Measurements from ENCODE around the gene PFDN4. TPM values are rescaled to one million over a fixed set of nuclear protein-coding genes. Genes with fewer than 3 reads are reported as not detected.

PFDN4 gene
- total RNA-seq, 6 experiments from 2014 or later: 31.6 to 37.1 (median 35.1) TPM

DNA sequence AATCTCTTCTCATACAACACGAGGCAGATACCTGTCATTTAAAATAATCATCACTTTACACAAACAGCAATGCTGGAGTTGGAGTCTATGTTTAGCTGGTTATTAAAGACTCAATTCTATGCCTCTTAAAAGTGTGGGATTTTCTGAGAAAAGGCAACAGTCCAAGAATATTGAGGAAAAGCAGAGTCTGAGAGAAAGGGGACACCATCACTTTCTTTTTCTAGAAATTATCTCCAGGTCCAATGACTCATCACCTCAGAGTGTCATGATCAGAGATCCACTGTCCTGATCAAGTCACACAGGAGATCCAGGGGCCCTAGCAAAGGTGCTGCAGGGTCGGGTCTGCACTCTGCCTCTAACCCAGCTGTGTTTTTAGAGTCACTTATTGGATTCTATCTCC, 42.1 kb upstream of the PFDN4 start:
- Mint-ChIP-seq H3K27me3 (ENCODE audit: insufficient read depth) (peaks cover 6% of the 10 kb centered on the region; the same call in 1 of the 2 replicates), H3K4me1 (ENCODE audit: low read depth) (peaks cover 24% of the 10 kb centered on the region), H3K36me3 (ENCODE audit: low read depth) (no peaks in the 10 kb centered on the region)

GRCh38 chr20:54166987-54167662, 40.8 kb upstream of the PFDN4 start:
- H3K4me3 Mint-ChIP-seq: no peak overlapping the region
- H3K36me3 Mint-ChIP-seq (ENCODE audit: low read depth): no peaks in the 10 kb centered on the region
- H3K9me3 Mint-ChIP-seq: no peaks in the 10 kb centered on the region
- TF ChIP-seq CTCF (IDR thresholded peaks at IDR 0.05): no peak
- peaks cover 11% of the 10 kb centered on the region for H3K27me3 Mint-ChIP-seq (ENCODE audit: insufficient read depth)
- no peak overlapping the region for H3K27ac Mint-ChIP-seq
- H3K4me1 Mint-ChIP-seq (ENCODE audit: low read depth): peaks cover 24% of the 10 kb centered on the region
- no peak for DNase-seq

More for the DNA sequence above, 42.1 kb upstream of the PFDN4 start:
- no peak for TF ChIP-seq CTCF (IDR thresholded peaks at IDR 0.05)
- no peak overlapping the region for H3K27ac Mint-ChIP-seq
- no peaks in the 10 kb centered on the region for H3K9me3 Mint-ChIP-seq
- H3K4me3 Mint-ChIP-seq: no peak overlapping the region
- no peak for DNase-seq

DNA sequence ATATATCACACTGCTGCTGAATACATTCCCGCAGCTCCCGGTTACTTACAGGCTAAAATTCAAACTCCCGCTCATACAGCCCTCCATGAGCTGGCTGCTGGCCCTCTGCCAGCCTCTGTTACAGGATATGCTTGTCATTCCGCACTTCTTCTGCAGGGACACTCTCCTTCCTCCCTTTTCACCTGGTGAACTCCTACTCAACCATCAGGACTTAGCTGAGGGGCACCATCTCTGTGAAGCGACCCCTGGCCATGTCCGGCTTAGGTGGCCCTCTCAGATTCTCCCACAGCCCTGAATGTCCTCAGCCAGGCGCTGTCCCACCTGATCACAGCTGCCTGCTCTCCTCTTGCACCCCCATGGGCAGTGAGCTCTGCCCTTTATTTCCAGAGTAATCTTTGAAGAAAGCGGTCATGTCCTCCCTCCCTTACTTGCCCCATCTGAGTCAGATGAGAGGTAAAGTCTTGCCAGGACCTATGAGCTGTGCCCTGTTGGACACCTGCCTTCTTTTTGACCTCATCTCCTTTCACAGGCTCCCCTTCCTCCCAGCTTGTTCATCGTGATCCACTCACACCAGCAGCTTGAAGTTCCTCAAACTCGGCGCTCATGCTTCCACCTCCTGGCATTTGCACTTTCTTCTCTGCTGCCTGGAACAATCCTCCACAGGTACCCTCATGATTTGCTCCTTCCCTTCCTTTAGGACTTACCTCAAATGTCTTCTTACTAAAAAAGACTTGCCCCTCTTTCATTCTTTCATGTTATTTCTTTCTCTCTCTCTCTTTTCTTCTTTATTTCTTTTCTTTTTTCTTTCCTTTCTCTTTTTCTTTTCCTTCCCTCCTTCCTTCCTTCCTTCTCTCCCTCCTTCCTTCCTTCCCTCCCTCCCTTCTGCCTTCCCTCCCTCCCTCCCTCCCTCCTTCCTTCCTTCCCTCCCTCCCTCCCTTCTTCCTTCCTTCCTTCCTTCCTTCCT, 39.7 kb upstream of the PFDN4 start:
- Mint-ChIP-seq H3K36me3 (ENCODE audit: low read depth) (no peaks in the 10 kb centered on the region), H3K9me3 (no peaks in the 10 kb centered on the region), H3K4me1 (ENCODE audit: low read depth) (peaks cover 24% of the 10 kb centered on the region), H3K27ac (no peak overlapping the region), H3K27me3 (ENCODE audit: insufficient read depth) (peaks cover 15% of the 10 kb centered on the region), H3K4me3 (no peak overlapping the region)
- DNase-seq: no peak
- TF ChIP-seq CTCF (IDR thresholded peaks at IDR 0.05): no peak

- TF ChIP-seq CTCF (IDR thresholded peaks at IDR 0.05): no peak
- Mint-ChIP-seq H3K27me3 (ENCODE audit: insufficient read depth) (peaks cover 21% of the 10 kb centered on the region), H3K27ac (no peak overlapping the region)
Measured at GRCh38 chr20:54168961-54169862, 38.7 kb upstream of the PFDN4 start.

DNA sequence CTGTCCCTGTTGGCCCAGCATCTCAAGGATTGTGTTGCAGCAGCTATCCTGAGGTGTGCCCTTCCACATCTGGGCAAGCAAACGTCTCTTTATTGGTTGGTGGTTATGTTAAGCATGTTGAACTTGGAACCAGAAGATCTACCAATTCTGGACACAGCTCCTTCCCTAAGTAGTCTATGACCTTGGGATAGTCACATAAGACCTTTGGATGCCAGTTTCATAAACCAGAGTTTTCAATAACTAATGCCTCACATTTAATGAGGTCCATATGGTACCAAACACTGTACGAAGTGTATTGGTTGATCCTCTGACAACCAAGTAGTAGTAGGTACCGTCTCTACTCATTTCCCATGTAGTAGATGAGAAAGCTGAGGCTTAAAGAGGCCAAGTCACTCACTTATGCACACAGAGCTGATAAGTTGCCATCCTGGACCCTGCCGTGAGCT, 37.8 kb upstream of the PFDN4 start:
- Mint-ChIP-seq H3K4me3 (no peak overlapping the region), H3K9me3 (no peaks in the 10 kb centered on the region), H3K4me1 (ENCODE audit: low read depth) (peaks cover 37% of the 10 kb centered on the region), H3K27ac (no peak overlapping the region), H3K36me3 (ENCODE audit: low read depth) (no peaks in the 10 kb centered on the region), H3K27me3 (ENCODE audit: insufficient read depth) (peaks cover 29% of the 10 kb centered on the region)
- no peak for DNase-seq
- no peak for TF ChIP-seq CTCF (IDR thresholded peaks at IDR 0.05)

More at GRCh38 chr20:54168961-54169862, 38.7 kb upstream of the PFDN4 start:
- no peaks in the 10 kb centered on the region for H3K36me3 Mint-ChIP-seq (ENCODE audit: low read depth)
- no peaks in the 10 kb centered on the region for H3K9me3 Mint-ChIP-seq
- no peak overlapping the region for H3K4me3 Mint-ChIP-seq
- H3K4me1 Mint-ChIP-seq (ENCODE audit: low read depth): peaks cover 30% of the 10 kb centered on the region
- no peak for DNase-seq
